CD4-positive, CD25-positive, alpha-beta regulatory T cell (primary cell): Measurements from ENCODE around the gene SERTAD2. TPM values are rescaled to one million over a fixed set of nuclear protein-coding genes. Genes with fewer than 3 reads are reported as not detected.

Experiments used
- ATAC-seq, 2 donors: fragments of 150-1000 bp; cut with Tn5 transposase; one replicate each; pipeline ENCODE4 v1.10.0; 2021; ENCODE audit warnings: low read depth in 2 of 2, moderate number of reproducible peaks in 2 of 2, moderate library complexity in 1 of 2
- DNase-seq, 3 donors: peaks; one replicate each; pipeline versions ENCODE4 v3.0.0 to v3.0.0-alpha.2; 2012 to 2022; ENCODE audit warnings: mixed read lengths in 1 of 3
- H3K27ac ChIP-seq: one replicate; pipeline ENCODE4 v1.7.0; 2013; ENCODE audit warnings: mild to moderate bottlenecking, low read length; ENCODE audit not compliant: insufficient read depth, poor library complexity, severe bottlenecking
- H3K27me3 ChIP-seq: one replicate; pipeline ENCODE4 v1.7.0; 2013; ENCODE audit warnings: low read length; ENCODE audit not compliant: control insufficient read depth, insufficient read depth
- H3K36me3 ChIP-seq: one replicate; pipeline ENCODE4 v1.7.0; 2013; ENCODE audit warnings: mild to moderate bottlenecking, low read length, moderate library complexity; ENCODE audit not compliant: control insufficient read depth, insufficient read depth
- H3K4me1 ChIP-seq: 2 replicates; pipeline ENCODE4 v1.7.0; 2013; ENCODE audit warnings: mild to moderate bottlenecking, low read length; ENCODE audit not compliant: insufficient read depth, control insufficient read depth, poor library complexity, severe bottlenecking
- H3K4me3 ChIP-seq: one replicate; pipeline ENCODE4 v1.7.0; 2013; ENCODE audit warnings: low read depth, mild to moderate bottlenecking, low read length, moderate library complexity
- H3K9me3 ChIP-seq, 2 experiments: 1 replicate in 1 of 2; 2 replicates in 1 of 2; pipeline ENCODE4 v1.7.0; 2013; ENCODE audit warnings: low read length in 2 of 2, mild to moderate bottlenecking in 1 of 2, moderate library complexity in 1 of 2; ENCODE audit not compliant: control insufficient read depth in 2 of 2
- H3K27ac Mint-ChIP-seq, 3 donors: one replicate each; pipeline ENCODE4 v1.8.0; 2020 to 2022; ENCODE audit warnings: mild to moderate bottlenecking in 3 of 3, mixed read lengths in 3 of 3, moderate library complexity in 2 of 3
- H3K27me3 Mint-ChIP-seq: one replicate; pipeline ENCODE4 v1.8.0; 2022; ENCODE audit warnings: mild to moderate bottlenecking, mixed read lengths
- H3K36me3 Mint-ChIP-seq: one replicate; pipeline ENCODE4 v1.8.0; 2020; ENCODE audit warnings: mixed read lengths
- H3K4me1 Mint-ChIP-seq, 4 donors: one replicate each; pipeline ENCODE4 v1.8.0; 2020 to 2022; ENCODE audit warnings: mixed read lengths in 4 of 4, mild to moderate bottlenecking in 1 of 4
- H3K4me3 Mint-ChIP-seq, 4 donors: one replicate each; pipeline ENCODE4 v1.8.0; 2020 to 2022; ENCODE audit warnings: mild to moderate bottlenecking in 4 of 4, mixed read lengths in 4 of 4, moderate library complexity in 3 of 4
- H3K9me3 Mint-ChIP-seq, 7 donors: one replicate each; pipeline ENCODE4 v1.8.0; 2020 to 2022; ENCODE audit warnings: mixed read lengths in 7 of 7, mild to moderate bottlenecking in 3 of 7, moderate library complexity in 2 of 7
- polyA plus RNA-seq, 4 donors: library from polyadenylated mRNA; unstranded; fragments of 300-500 nt; fragmentation: Illumina TruSeq; gene quantifications; one replicate each; pipeline ENCODE4 v1.2.3, GENCODE V29; 2021
- total RNA-seq: library from RNA; stranded (reverse); gene quantifications from one replicate; pipeline ENCODE4 v1.2.3, GENCODE V29; 2022

The SERTAD2 gene
- total and polyA plus RNA-seq, 5 donors from 2014 or later, result 4.2 to 33.5 (median 6.2) TPM

GRCh38 chr2:64658269-64658668 lies 4.6 kb upstream of the SERTAD2 start:
- Histone ChIP-seq H3K9me3 (no peaks in the 10 kb centered on the region), H3K27ac (no peak overlapping the region), H3K27me3 (no peaks in the 10 kb centered on the region), H3K4me1 (peaks cover 15% of the 10 kb centered on the region), H3K4me3 (no peak overlapping the region), H3K36me3 (no peaks in the 10 kb centered on the region)
- no peaks in the 10 kb centered on the region for H3K27me3 Mint-ChIP-seq
- peaks cover 9 to 73% (median 23%) of the 10 kb centered on the region in 4 donors for H3K4me1 Mint-ChIP-seq
- no peak for DNase-seq
- no peaks in the 10 kb centered on the region for H3K36me3 Mint-ChIP-seq
- peak overlapping the region in 2 of 4 donors; percentile 32 to 42 for H3K4me3 Mint-ChIP-seq
- H3K9me3 Mint-ChIP-seq, result no peaks in the 10 kb centered on the region
- H3K27ac Mint-ChIP-seq, result peak overlapping the region; percentile 47 to 87 (median 72)
- no peak for ATAC-seq

- Mint-ChIP-seq H3K36me3 (no peaks in the 10 kb centered on the region), H3K4me3 (peak overlapping the region in 2 of 4 donors; percentile 17 to 32), H3K27me3 (no peaks in the 10 kb centered on the region)
Measured at GRCh38 chr2:64657411-64657810, 3.7 kb upstream of the SERTAD2 start.

GRCh38 chr2:64656379-64656778 lies 2.7 kb upstream of the SERTAD2 start:
- Histone ChIP-seq H3K27ac (peak overlapping the region; percentile 37), H3K36me3 (no peaks in the 10 kb centered on the region), H3K27me3 (no peaks in the 10 kb centered on the region), H3K9me3 (no peaks in the 10 kb centered on the region), H3K4me1 (peaks cover 32% of the 10 kb centered on the region), H3K4me3 (no peak overlapping the region)
- H3K4me1 Mint-ChIP-seq, result peaks cover 23 to 73% (median 33%) of the 10 kb centered on the region in 4 donors
- H3K4me3 Mint-ChIP-seq, result peak overlapping the region in 1 of 4 donors; percentile 43
- H3K27me3 Mint-ChIP-seq, result no peaks in the 10 kb centered on the region
- no peaks in the 10 kb centered on the region for H3K9me3 Mint-ChIP-seq
- no peaks in the 10 kb centered on the region for H3K36me3 Mint-ChIP-seq
- peak overlapping the region in 2 of 3 donors; percentile 87 for H3K27ac Mint-ChIP-seq
- no peak for ATAC-seq
- no peak for DNase-seq

More at GRCh38 chr2:64657411-64657810, 3.7 kb upstream of the SERTAD2 start:
- no peaks in the 10 kb centered on the region for H3K36me3 ChIP-seq
- no peak overlapping the region for H3K4me3 ChIP-seq
- ATAC-seq, result no peak
- no peak overlapping the region for H3K27ac ChIP-seq
- H3K9me3 ChIP-seq, result no peaks in the 10 kb centered on the region
- H3K27me3 ChIP-seq, result no peaks in the 10 kb centered on the region
- Mint-ChIP-seq H3K4me1 (peaks cover 14 to 72% (median 27%) of the 10 kb centered on the region in 4 donors), H3K9me3 (no peaks in the 10 kb centered on the region), H3K27ac (peak overlapping the region; percentile 47 to 87 (median 72))
- DNase-seq, result no peak
- H3K4me1 ChIP-seq, result peaks cover 22% of the 10 kb centered on the region

GRCh38 chr2:64655873-64656272 lies 2.2 kb upstream of the SERTAD2 start:
- Histone ChIP-seq H3K27me3 (no peaks in the 10 kb centered on the region), H3K36me3 (no peaks in the 10 kb centered on the region), H3K4me3 (peak overlapping the region; percentile 72), H3K27ac (peak overlapping the region; percentile 83), H3K9me3 (no peaks in the 10 kb centered on the region), H3K4me1 (peaks cover 35% of the 10 kb centered on the region)
- peak overlapping the region in 2 of 4 donors; percentile 92 to 97 for H3K4me3 Mint-ChIP-seq
- no peak for ATAC-seq
- H3K27ac Mint-ChIP-seq, result peak overlapping the region; percentile 65 to 92 (median 87)
- peaks cover under 1% of the 10 kb centered on the region for H3K27me3 Mint-ChIP-seq
- H3K4me1 Mint-ChIP-seq, result peaks cover 23 to 74% (median 34%) of the 10 kb centered on the region in 4 donors
- no peak for DNase-seq
- no peaks in the 10 kb centered on the region for H3K9me3 Mint-ChIP-seq
- no peaks in the 10 kb centered on the region for H3K36me3 Mint-ChIP-seq

GRCh38 chr2:64655018-64655664 lies 1.4 kb upstream of the SERTAD2 start:
- Mint-ChIP-seq H3K4me3 (peak overlapping the region; percentile 88 to 97 (median 92)), H3K27ac (peak overlapping the region; percentile 84 to 87 (median 86)), H3K36me3 (no peaks in the 10 kb centered on the region), H3K4me1 (peaks cover 23 to 78% (median 39%) of the 10 kb centered on the region in 4 donors), H3K27me3 (peaks cover 5% of the 10 kb centered on the region), H3K9me3 (no peaks in the 10 kb centered on the region)
- peaks cover 40% of the 10 kb centered on the region for H3K4me1 ChIP-seq
- peak overlapping the region; percentile 72 for H3K4me3 ChIP-seq
- no peaks in the 10 kb centered on the region for H3K36me3 ChIP-seq
- no peaks in the 10 kb centered on the region for H3K27me3 ChIP-seq
- no peaks in the 10 kb centered on the region for H3K9me3 ChIP-seq
- H3K27ac ChIP-seq, result peak overlapping the region; percentile 83
- ATAC-seq, result no peak
- DNase-seq, result peak in 2 of 3 donors; percentile 39 to 54

- no peaks in the 10 kb centered on the region for H3K36me3 Mint-ChIP-seq
- H3K27me3 Mint-ChIP-seq, result peaks cover 5% of the 10 kb centered on the region
- H3K4me1 Mint-ChIP-seq, result peaks cover 28 to 79% (median 43%) of the 10 kb centered on the region in 4 donors
- peak; percentile 64 to 69 (median 66) for DNase-seq
- H3K9me3 ChIP-seq, result no peaks in the 10 kb centered on the region
- H3K4me3 Mint-ChIP-seq, result peak overlapping the region; percentile 88 to 97 (median 92)
- peak; percentile 38 to 46 for ATAC-seq
- H3K27ac ChIP-seq, result peak overlapping the region; percentile 83
- H3K4me3 ChIP-seq, result peak overlapping the region; percentile 72
- no peaks in the 10 kb centered on the region for H3K9me3 Mint-ChIP-seq
- peak overlapping the region; percentile 84 to 87 (median 86) for H3K27ac Mint-ChIP-seq
- peaks cover 49% of the 10 kb centered on the region for H3K4me1 ChIP-seq
- H3K27me3 ChIP-seq, result no peaks in the 10 kb centered on the region
- H3K36me3 ChIP-seq, result no peaks in the 10 kb centered on the region
Measured at GRCh38 chr2:64654063-64654811, 524 bp upstream of the SERTAD2 start.

- H3K4me3 Mint-ChIP-seq, result peak overlapping the region; percentile 90 to 97 (median 94)
- H3K4me1 Mint-ChIP-seq, result peaks cover 29 to 79% (median 53%) of the 10 kb centered on the region in 4 donors
- DNase-seq, result peak in 1 of 3 donors; percentile 56
- H3K9me3 Mint-ChIP-seq, result no peaks in the 10 kb centered on the region
- Histone ChIP-seq H3K9me3 (no peaks in the 10 kb centered on the region), H3K4me1 (peaks cover 51% of the 10 kb centered on the region), H3K36me3 (no peaks in the 10 kb centered on the region), H3K27ac (peak overlapping the region; percentile 87), H3K27me3 (no peaks in the 10 kb centered on the region), H3K4me3 (peak overlapping the region; percentile 93)
- peaks cover 5% of the 10 kb centered on the region for H3K27me3 Mint-ChIP-seq
- no peaks in the 10 kb centered on the region for H3K36me3 Mint-ChIP-seq
- peak overlapping the region; percentile 67 to 93 (median 93) for H3K27ac Mint-ChIP-seq
- no peak for ATAC-seq
Measured at GRCh38 chr2:64652231-64653108, 1.2 kb downstream of the SERTAD2 start.
